Measurements from ENCODE around the gene CSTF1.

The CSTF1 gene

DNA sequence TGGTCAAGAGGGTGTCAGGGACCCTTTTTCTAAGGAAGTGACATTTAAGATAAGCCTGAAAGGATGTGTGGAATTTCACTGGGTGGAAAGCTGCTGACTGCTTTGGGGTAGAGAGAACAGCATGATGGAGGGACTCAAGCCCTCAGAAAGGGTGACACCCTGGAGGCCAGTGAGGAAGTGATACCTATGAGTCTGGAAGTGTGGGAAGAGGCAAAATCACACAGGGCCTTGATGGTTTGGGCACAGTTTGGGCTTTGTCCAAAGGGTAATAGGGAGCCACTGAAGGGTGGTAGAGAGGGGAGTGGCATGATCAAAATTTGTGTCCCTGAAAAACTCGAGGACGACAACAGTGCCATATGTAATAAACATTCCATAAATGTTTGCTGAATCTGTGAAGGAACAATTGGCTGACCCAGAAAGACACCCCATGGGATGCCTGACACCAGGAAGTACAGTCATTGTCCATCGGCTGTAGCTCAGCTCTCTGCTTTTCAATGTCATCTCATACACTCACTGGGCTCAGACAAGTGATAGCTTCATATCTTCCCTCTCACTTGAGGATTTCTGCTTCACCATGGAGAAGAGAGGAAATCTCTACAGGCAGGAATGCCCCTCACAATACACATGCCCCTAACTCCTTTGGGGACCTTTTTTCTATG, 40.9 kb downstream of the CSTF1 start:
- Histone ChIP-seq H3K4me1 (ENCODE audit: insufficient read depth, low read length, poor library complexity, severe bottlenecking) (peaks cover 25% of the 10 kb centered on the region), H3K36me3 (ENCODE audit: insufficient read depth, low read length) (no peaks in the 10 kb centered on the region), H4K20me1 (ENCODE audit: insufficient read depth, low read length, poor library complexity, severe bottlenecking) (no peaks in the 10 kb centered on the region), H3K9me3 (ENCODE audit: insufficient read depth, low read depth, low read length) (no peaks in the 10 kb centered on the region), H3K79me2 (ENCODE audit: insufficient read depth, low read length) (no peaks in the 10 kb centered on the region), H3K4me2 (ENCODE audit: low read depth, low read length, poor library complexity, severe bottlenecking) (no peak overlapping the region), H2AFZ (ENCODE audit: low read length) (no peak overlapping the region), H3F3A (ENCODE audit: low read depth) (no peaks in the 10 kb centered on the region), H3K9me2 (replicated peaks; ENCODE audit: low read depth, low read length) (no peaks in the 10 kb centered on the region), H3K27me3 (ENCODE audit: insufficient read depth, low read length, poor library complexity, severe bottlenecking) (no peaks in the 10 kb centered on the region), H3K9ac (ENCODE audit: low read depth, low read length, poor library complexity, severe bottlenecking) (no peak overlapping the region), H3K4me3 (ENCODE audit: low read length, poor library complexity, severe bottlenecking) (no peak overlapping the region)
- TF ChIP-seq, protein P1, sequence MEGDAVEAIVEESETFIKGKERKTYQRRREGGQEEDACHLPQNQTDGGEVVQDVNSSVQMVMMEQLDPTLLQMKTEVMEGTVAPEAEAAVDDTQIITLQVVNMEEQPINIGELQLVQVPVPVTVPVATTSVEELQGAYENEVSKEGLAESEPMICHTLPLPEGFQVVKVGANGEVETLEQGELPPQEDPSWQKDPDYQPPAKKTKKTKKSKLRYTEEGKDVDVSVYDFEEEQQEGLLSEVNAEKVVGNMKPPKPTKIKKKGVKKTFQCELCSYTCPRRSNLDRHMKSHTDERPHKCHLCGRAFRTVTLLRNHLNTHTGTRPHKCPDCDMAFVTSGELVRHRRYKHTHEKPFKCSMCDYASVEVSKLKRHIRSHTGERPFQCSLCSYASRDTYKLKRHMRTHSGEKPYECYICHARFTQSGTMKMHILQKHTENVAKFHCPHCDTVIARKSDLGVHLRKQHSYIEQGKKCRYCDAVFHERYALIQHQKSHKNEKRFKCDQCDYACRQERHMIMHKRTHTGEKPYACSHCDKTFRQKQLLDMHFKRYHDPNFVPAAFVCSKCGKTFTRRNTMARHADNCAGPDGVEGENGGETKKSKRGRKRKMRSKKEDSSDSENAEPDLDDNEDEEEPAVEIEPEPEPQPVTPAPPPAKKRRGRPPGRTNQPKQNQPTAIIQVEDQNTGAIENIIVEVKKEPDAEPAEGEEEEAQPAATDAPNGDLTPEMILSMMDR (conservative IDR thresholded peaks at IDR 0.05; ENCODE audit: low read length): no peak
- TF ChIP-seq EZH2phosphoT487 (IDR thresholded peaks at IDR 0.05; ENCODE audit: borderline replicate concordance): no peak

DNA sequence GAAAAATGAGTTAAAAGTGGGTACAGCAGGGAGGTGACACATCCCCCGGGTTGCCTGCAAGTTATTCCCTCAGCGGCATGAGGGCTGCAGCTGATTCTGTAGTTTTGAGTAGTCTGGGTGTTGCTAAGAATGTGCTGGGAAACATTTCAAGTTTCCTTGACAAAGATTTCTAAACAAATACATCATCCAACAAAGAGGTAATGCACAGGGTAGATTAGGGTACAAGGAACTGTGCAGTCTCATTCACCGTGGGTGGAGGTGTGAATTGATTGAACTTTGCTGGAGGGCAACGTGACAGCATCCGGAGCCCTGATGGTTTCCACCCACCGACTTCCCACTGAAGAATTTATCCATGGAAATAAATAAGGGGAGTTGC, 41.4 kb downstream of the CSTF1 start:
- Histone ChIP-seq H3K9me2 (replicated peaks; ENCODE audit: low read depth, low read length) (no peaks in the 10 kb centered on the region), H3K4me2 (ENCODE audit: low read depth, low read length, poor library complexity, severe bottlenecking) (no peak overlapping the region), H3K9ac (ENCODE audit: low read depth, low read length, poor library complexity, severe bottlenecking) (no peak overlapping the region), H2AFZ (ENCODE audit: low read length) (no peak overlapping the region), H3F3A (ENCODE audit: low read depth) (no peaks in the 10 kb centered on the region), H3K27me3 (ENCODE audit: insufficient read depth, low read length, poor library complexity, severe bottlenecking) (no peaks in the 10 kb centered on the region), H3K79me2 (ENCODE audit: insufficient read depth, low read length) (no peaks in the 10 kb centered on the region), H3K4me1 (ENCODE audit: insufficient read depth, low read length, poor library complexity, severe bottlenecking) (peaks cover 21% of the 10 kb centered on the region), H3K4me3 (ENCODE audit: low read length, poor library complexity, severe bottlenecking) (no peak overlapping the region), H4K20me1 (ENCODE audit: insufficient read depth, low read length, poor library complexity, severe bottlenecking) (no peaks in the 10 kb centered on the region), H3K36me3 (ENCODE audit: insufficient read depth, low read length) (no peaks in the 10 kb centered on the region), H3K9me3 (ENCODE audit: insufficient read depth, low read depth, low read length) (no peaks in the 10 kb centered on the region)
- TF ChIP-seq, protein P1 (conservative IDR thresholded peaks at IDR 0.05; ENCODE audit: low read length): no peak
- no peak for TF ChIP-seq EZH2phosphoT487 (IDR thresholded peaks at IDR 0.05; ENCODE audit: borderline replicate concordance)

DNA sequence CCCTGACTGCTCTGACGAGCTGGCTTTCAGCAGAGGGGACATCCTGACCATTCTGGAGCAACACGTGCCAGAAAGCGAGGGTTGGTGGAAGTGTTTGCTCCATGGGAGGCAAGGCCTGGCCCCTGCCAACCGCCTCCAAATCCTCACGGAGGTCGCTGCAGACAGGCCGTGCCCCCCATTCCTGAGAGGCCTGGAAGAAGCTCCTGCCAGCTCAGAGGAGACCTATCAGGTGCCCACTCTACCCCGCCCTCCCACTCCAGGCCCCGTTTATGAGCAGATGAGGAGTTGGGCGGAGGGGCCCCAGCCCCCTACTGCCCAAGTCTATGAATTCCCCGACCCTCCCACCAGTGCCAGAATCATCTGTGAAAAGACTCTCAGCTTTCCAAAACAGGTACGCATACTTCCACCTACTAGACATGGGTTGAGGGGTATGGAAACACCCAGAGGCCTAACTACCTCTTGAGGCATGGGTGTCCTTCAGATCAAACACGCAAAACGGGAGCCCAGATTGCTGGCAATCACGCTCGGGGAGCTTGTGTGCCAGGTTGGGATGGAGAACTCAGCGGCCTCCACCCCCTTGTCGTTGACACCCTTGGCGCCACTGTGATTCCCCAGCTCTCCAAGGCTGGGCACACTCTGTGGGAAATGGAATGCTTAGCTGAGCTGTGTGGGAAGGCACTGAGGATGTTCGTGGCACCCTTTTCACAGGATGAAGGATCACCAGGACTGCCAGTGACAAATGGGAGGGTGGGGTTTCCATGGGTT, 44.9 kb downstream of the CSTF1 start:
- TF ChIP-seq, protein P1 (conservative IDR thresholded peaks at IDR 0.05; ENCODE audit: low read length): no peak
- TF ChIP-seq EZH2phosphoT487 (IDR thresholded peaks at IDR 0.05; ENCODE audit: borderline replicate concordance): no peak
- H3K9me3 ChIP-seq (ENCODE audit: insufficient read depth, low read depth, low read length): no peaks in the 10 kb centered on the region
- no peaks in the 10 kb centered on the region for H3K27me3 ChIP-seq (ENCODE audit: insufficient read depth, low read length, poor library complexity, severe bottlenecking)
- H3K4me1 ChIP-seq (ENCODE audit: insufficient read depth, low read length, poor library complexity, severe bottlenecking): peaks cover 28% of the 10 kb centered on the region
- no peaks in the 10 kb centered on the region for H3K79me2 ChIP-seq (ENCODE audit: insufficient read depth, low read length)
- H3K4me2 ChIP-seq (ENCODE audit: low read depth, low read length, poor library complexity, severe bottlenecking): no peak overlapping the region
- H3K36me3 ChIP-seq (ENCODE audit: insufficient read depth, low read length): no peaks in the 10 kb centered on the region
- H3K9me2 ChIP-seq (replicated peaks; ENCODE audit: low read depth, low read length): no peaks in the 10 kb centered on the region
- H3F3A ChIP-seq (ENCODE audit: low read depth): no peaks in the 10 kb centered on the region
- no peak overlapping the region for H3K4me3 ChIP-seq (ENCODE audit: low read length, poor library complexity, severe bottlenecking)
- no peaks in the 10 kb centered on the region for H4K20me1 ChIP-seq (ENCODE audit: insufficient read depth, low read length, poor library complexity, severe bottlenecking)
- no peak overlapping the region for H3K9ac ChIP-seq (ENCODE audit: low read depth, low read length, poor library complexity, severe bottlenecking)
- no peak overlapping the region for H2AFZ ChIP-seq (ENCODE audit: low read length)
